ENCODE measurements around the gene BIRC7.

The BIRC7 gene

GRCh38 chr20:63284544-63284949, 48.8 kb downstream of the BIRC7 start:
- DNase-seq: no peak

DNA sequence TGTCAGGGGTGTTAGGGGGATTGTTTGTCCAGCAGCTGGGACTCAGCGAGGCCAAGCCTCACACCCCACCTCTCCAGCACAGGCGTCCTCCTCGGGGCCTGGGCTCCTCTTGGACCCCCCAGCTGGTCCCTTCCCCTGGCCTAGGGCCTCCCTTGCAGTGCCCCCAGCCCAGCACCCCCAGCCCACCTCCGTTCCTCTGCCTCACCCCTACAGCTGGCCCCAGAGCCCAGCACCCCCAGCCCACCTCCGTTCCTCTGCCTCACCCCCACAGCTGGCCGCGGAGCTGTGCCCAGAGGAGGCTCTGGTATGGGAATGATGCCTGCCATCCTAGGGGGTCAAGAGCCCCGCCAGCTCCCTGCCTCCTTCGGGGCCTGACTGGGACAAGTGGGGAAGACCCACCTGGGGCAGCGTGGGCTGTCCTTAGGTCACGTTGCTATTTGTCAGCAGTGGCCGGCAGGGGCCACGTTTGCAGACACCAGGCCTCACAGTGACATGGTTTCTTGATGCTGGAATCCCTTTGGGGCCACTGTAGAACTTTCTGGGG, 49.3 kb downstream of the BIRC7 start:
- no peak for DNase-seq

DNA sequence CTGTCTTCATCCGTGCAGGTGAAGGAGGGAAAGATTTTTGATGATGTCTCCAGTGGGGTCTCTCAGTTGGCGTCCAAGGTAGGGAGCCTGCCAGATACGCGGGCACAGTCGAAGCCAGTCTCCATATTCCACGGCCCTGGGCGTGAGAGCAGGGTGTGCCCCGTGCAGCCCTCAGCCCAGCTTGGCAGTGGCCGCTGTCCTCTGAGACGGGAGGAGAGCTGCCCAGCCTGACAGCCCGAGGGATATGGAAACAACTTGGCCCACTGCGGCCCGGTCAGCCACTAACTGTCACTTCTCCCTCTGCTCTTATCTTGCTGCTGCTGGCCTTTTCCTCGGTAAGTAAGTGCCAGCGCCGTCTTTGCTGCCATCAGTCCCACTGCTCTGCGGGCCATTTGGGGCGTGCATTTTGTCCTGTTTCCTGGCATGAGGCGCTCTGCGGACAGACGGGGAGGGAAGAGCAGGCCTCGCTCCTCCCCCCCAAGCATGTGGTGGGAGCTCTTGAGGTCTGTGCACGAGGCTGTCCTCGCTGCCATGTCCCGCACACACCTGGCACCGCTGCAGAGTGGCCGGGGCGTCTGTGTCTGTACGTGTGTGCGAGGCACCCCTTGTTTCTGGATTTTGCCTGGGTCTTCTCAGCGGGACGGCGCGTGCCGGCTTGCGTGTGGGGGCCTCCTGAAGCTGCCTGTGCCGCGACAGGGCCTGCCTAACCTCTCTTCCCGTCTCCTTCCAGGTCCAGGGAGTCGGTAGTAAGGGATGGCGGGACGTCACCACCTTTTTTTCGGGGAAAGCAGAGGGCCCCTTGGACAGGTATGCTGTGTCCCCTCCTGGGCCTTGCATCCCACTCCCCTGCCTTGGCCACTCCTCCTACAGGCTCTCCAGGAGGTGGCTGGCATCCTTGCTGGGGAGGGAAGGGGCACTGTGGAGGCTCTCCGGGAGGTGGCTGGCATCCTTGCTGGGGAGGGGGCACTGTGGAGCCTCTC, 50.2 kb downstream of the BIRC7 start:
- DNase-seq: no peak

GRCh38 chr20:63286781-63287696, 51.3 kb downstream of the BIRC7 start:
- no peak for DNase-seq

GRCh38 chr20:63287697-63288580, 52.2 kb downstream of the BIRC7 start:
- DNase-seq: no peak

GRCh38 chr20:63288581-63289251, 53.0 kb downstream of the BIRC7 start:
- no peak for DNase-seq

- no peak for DNase-seq
Observed at GRCh38 chr20:63289311-63290135, 53.8 kb downstream of the BIRC7 start.

Data from NCI-H1694 treated with DMSO at 0.1 percent for 48 hours (cell line).